CD4-positive, alpha-beta T cell treated with Interleukin-15 for 1 hour (primary cell): ENCODE results near the gene YIF1A.

Experiments used
- DNase-seq: peaks from one replicate; pipeline ENCODE4 v3.0.0-alpha.2; 2020

Gene YIF1A

GRCh38 chr11:66239998-66240780, 48.8 kb downstream of the YIF1A start:
- no peak for DNase-seq

GRCh38 chr11:66239511-66239910, 49.4 kb downstream of the YIF1A start:
- DNase-seq: no peak

- no peak for DNase-seq
These were observed 50.0 kb downstream of the YIF1A start for GRCh38 chr11:66238786-66239413.

- DNase-seq: no peak
These were observed 51.1 kb downstream of the YIF1A start for GRCh38 chr11:66237867-66238266.

GRCh38 chr11:66235141-66235540, 53.8 kb downstream of the YIF1A start:
- DNase-seq: no peak
